ENCODE data around the gene TSSK6.
"Not testable (repeated sequence)": the region's sequence is repeated elsewhere in the genome, so short reads cannot be mapped to it uniquely, and the experiment has no call there.

The TSSK6 gene

DNA sequence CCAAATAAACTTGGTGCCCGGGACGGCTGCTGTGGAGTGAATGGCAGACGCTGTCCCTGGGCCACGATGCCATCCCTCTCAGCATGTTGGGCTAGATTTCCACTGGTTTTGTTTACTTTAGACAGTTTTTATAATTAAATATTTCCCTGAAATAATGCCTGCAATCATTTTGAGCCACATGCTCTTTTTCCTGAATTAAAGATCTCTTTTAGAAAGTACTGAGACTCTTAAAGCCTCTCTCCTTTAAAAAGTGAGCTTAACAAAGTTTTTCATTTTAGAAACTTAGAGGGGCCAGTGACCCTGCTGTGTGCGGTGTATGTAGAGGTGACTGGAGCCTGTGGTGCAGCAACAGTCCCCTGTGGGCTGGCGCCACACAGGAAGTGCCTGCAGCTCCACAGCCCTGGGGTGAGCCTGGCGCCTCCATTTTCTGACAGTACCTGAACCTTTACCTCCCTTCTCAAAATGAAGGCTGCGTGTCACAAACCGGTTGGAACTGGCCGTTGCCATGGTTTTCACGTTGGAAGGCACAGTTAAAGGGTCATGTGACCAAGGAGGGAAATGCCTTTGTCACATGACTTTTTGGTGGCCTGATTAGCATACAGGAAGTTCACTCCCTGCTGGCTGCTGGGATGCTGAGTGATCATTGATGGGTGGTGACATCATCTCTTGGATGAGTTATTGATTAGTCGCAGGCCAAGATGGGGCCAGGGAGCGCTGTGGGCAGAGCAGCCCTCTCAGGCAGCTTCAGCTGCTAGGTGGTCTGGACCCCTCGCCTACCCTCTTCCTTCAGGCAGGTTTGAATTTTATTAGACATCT lies 26.3 kb downstream of the TSSK6 start:
- H3K4me3 ChIP-seq (ENCODE audit: low read depth, low read length), result no peak overlapping the region

DNA sequence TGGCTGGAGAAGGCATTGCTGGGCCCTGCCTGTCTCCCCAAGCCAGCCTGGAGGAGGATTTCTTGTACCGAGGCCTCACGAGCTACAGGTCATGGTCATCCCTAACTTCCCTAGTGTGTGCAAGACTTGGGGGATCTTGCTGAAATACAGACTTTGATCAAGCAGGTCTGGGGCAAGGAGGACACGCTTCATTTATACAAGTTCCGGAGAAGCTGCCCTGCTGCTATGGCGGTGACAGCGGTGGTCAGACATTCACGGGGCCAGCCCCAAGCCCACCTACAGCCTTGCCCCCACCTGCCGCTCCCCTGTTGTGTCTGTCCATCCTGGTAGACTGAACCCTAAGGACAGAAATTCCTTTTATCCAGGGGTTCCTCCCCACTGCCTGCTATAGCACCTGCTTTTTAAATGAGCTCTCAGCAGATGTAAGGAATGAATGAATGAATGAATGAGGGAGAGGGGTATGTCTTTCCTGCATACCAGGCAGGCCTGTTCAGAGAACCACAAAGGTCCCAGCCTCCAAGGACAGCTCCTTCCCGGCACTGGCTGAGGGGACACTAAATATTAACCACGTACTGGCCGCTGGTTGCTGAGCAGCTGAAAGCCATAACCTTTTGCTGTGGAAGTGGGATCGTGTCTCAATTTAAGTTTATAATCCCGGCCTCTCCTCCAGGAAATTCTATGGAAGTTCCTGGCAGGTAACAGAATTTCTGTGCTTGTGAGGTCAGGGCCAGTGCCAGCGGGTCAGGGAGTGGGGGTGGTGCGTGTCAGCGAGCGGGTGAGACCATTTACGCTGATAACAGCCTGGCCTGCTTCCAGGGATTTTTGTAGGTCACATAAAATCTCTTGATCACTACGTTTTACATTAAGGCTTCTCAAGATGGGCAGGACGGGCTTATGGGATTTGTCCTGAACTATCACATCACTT lies 27.1 kb downstream of the TSSK6 start:
- no peak overlapping the region for H3K4me3 ChIP-seq (ENCODE audit: low read depth, low read length)

DNA sequence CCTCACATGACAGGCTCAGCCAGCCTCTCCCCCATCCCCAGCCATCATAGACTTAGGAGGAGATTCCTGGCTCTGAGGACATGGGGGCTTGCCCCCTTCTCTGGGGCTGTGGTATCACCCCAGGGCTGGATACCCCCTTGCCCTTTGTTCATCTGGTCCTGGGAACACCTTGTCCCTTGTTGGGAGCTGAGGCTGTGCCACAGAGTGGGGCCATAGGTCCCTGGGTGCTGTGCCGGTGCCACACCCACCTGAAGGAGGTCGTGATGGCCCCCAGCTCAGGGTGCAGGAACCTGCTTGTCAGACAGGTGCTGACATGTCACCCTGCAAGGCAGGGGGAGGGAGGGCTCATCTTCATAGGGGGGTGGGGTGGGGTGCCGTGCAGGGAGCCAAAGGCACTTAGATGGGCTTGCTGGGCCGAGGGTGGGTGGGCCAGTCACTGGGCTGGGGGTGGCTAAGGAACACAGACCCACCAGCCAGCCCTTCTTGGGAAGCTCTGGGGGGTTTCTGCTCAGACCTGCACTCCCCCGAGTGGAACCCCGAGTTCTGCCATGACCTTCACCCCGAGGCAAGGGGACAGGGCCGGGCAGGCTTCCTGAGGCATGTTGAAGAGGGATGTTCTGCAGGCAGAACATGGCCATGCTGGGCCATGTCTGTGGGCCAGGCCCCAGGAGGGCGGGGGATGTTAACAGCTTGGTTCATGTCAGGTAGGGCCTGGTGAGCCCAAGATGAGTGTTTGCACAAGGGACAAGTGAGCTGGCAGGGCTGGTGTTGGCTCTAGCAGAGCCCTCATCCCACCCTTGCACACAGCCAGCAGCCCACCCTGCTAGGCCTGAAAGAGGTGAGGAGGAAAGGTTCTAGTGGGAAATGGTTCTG lies 28.0 kb downstream of the TSSK6 start:
- H3K4me3 ChIP-seq (ENCODE audit: low read depth, low read length), result no peak overlapping the region

DNA sequence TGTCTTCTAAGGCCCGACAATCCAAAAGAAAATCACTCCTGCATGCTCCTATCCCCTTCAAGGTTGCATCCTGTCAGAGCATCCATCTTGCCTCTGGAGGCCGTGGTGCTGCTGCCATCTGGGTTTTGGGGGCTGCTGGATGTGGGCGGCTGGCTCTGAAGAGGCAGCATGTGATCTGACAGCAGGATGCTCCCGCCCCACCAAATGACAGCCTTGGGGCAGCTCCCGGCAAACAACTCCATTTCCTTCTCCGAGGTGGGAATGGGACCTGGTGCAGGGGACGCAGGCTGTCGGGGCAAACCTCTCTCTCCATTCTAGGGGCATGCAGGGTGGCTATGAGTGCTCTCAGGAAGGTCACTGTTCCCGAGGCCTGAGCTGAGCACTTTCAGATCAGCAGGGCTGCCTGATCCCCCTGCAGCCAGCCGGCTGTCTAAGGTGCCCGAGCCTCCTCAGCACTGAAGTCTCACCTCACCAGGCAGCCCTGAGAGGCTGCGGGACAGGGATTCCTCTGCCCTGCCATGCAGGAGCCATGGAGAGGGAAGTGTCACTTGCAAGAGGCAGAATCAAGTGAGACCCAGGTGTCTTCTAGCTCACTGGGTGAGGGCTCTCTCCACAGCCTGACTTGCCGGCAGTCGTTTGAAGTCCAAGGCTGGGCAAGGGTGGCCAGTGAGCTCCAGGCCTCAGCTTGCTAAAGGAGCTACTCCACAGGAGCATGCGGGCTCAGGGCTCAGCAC lies 28.8 kb downstream of the TSSK6 start:
- no peak overlapping the region for H3K4me3 ChIP-seq (ENCODE audit: low read depth, low read length)

DNA sequence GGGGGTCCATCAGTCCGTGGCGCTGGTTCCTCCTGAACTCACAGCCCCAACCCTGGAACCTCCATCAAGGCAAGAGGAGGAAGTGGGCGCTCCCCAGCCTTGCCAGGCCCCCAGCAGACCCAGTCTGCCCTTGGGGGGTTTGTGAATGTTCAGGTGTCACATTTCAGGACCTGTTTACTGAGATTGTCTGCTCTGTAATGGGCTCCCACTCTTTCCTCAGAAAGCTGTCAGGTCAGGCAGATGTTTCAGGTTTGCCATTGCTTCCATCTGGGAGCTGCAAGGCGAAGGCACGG lies 29.4 kb downstream of the TSSK6 start:
- H3K4me3 ChIP-seq (ENCODE audit: low read depth, low read length), result no peak overlapping the region

DNA sequence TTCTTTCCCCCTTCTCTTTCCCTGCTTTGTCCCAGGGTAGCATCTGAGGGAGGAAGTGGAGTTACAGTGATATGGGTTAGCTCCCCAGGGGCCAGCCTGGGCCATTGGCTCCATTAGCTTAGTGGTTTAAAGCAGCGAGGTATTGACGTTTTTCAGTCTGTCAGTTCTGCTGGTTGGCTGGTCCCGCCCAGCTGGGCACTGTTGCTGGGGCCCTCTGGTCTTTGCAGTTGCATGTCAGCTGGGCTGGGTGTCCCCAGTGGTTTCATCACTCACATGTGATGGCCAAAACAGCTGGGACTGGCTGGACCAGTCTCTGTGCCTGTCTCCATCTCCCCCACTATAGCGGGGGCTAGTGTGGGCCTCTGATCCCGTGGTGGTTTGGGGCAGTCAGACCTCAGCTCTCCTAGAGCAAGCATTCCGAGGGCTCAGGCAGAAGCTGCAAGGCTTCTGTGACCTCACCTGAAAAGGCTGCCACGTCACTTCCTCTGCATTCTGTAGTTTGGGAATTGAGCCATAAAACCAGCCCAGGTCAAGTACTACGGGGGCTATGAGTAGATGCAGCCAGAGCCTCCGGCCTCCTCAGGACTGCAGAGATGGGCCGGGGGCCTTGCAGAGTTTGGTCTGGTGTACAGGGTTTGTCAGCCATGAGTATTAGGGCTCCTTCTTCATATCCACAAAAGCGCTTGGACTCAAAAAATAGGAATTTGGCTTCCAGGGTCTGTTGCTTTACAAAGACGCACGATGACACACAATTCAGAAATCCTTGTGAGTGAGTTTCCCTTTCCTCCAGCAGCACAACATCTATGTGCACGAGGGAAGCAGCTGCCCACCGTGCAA lies 30.0 kb downstream of the TSSK6 start:
- no peak overlapping the region for H3K4me3 ChIP-seq (ENCODE audit: low read depth, low read length)

DNA sequence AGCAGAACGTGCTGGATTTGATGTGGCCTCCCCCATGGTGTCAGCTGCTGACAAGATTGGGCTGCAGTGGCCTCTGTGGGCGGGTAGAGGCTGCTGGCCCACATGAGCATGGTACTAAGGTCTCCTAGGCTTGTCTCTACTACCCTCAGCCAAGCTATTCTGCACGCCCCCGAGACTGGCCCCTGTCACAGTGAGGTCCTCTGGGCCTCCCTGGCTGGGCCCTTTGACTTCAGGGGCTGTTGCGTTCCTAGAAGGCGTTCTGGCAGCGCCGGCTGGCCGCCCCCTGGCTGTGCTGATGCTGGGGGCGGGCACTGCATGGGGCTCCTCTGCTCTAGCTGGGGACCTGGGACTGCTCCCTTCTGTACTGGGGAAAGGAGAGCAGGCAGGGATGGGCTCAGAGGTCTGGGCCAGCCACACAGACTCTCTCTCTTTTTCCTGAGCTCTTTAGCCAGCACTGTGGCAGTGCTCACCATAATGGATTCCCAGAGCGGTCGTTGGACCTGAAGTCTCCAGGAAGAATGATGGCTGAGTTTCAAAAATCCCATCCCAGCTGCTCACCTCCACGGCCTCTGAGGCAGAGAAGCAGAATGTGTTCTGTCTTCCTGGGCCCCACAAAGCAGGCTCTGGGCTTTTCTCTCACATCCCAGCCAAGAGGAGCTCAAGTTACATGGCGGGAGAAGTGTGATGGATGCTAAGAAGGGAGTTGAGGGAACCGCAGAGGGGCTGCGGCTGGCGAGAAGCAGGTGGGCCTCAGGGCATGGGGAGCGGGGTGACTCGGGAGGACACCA lies 32.3 kb downstream of the TSSK6 start:
- H3K4me3 ChIP-seq (ENCODE audit: low read depth, low read length), result no peak overlapping the region

DNA sequence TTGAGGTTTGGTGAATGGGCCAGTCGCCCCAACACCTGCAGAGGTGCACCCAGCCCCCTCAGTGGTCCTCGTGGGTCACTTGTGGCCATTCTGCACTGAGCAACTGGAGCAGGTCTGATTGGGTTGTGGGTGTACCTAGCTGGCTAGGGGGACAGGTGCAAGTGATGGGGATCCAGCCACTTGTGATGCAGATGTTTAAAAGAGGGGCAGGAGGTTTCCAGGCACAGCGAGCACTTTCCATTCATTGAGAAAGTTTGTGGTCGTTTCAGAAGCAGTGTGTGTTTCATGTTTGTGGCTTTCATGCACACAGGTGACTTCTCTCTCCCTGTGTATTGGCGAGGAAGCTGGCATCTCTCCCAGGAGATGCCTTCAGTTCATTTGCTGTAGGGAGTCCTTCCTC lies 34.7 kb downstream of the TSSK6 start:
- no peak overlapping the region for H3K4me3 ChIP-seq (ENCODE audit: low read depth, low read length)

DNA sequence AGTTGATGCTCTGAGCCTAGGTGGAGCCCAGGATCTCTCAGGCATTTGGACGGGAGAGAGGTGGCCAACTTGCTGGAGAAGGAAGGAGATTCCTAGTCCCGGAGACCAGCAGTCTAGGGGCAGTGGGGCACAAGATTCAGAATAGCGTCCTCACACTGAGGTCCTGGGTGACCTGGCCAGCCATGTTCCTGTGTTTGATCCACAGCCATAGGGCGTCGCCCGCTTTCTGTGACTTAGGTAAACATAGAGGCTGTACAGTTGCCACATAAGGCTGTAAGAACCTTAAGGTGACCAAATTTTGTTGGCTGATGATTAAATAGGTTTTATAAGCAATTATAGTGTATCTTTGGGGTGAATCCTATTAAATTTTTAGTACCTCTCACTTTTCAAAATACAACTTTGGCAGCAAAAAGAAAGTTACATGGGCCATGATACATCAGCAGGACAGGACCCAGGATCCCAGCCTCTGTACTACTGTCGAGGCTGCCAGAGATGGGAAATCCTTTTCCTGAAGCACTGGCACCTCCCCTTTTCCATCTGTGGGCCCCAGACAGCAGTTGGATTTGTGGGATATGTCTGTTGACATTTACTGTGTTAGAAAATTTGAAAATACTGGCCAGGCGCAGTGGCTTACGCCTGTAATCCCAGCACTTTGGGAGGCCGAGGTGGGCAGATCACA lies 37.5 kb downstream of the TSSK6 start:
- H3K4me3 ChIP-seq (ENCODE audit: low read depth, low read length), result no peak overlapping the region

DNA sequence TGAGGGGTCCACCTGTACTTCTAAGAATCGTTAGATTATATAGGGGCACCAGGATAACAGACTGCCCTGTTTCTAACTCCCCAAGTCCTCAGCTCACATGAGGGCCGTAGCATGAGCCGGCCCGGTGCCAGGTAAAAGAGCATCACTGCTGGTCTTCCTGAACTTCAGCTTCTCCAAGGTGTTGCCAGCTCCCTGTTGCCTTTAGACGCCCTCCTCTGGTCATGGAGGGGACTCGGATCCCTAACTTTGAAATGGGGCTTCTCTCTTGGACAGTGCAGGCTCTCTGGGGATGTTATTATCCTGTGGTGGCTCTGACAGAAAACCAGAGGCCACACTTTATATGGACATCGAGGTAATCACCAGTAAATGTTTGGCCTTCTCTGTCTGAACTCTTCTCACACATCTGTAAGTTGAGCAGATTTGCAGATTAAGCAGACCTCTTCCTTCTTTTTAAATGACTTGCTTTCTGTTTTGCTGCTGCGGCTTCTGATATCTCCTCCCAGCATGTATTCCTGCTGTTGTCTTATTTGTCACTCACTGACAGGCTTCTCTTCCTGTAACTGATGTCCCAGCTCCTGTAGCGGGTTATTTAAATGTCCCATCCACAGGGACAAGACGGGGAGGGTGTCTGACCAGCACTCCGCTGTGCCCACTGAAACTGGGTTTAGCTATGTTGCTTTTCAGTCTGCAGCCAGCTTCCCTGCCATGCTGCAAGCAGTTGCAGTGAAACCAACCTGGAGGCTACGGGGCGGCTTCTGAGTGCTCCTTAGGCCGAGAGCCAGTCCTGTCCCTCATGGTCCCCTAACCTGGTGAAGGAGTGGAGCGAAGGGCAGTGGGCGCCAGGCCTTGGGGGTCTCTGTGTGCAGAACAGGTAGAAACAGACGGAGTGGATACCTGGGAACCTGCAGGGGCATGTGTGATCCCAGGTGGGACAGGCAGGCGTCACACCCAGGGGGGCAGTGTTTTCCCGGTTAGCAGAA lies 39.2 kb downstream of the TSSK6 start:
- no peak overlapping the region for H3K4me3 ChIP-seq (ENCODE audit: low read depth, low read length)

DNA sequence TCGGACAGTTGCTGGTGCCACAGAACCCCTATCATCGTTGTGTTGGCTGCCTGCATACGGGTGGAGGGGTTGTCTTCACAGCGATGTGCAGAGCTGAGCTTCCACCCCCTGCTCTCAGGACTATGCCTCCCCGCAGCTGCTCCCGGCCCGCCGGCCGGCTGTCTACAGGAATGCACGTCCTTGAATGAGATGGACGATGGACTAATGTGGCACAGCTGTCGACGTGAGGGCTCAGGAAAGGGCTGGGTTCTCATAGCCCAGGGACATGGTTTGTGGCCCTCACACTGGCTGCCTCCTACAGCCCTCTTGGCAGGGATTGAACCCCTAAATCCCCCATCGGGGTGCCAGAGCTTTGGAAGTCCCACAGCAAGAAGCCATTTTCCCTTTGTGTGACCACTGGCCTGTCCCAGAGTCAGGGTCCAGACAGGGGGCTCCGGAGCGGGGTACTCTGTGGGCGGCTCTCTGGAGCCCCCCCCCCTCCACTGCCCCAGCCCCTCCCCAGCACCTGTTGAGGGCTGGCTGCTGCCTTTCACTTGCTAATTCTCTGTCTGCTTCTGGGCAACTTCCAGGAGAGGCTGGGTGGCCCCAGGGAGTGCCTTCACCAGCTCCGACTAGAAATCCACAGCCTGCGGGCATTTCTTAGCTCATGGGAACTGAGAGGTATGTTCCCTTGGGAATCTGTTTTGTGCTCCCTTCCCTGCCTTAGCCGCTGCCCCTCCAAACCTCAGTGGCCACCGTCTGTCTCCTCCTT lies 40.2 kb downstream of the TSSK6 start:
- no peak overlapping the region for H3K4me3 ChIP-seq (ENCODE audit: low read depth, low read length)

DNA sequence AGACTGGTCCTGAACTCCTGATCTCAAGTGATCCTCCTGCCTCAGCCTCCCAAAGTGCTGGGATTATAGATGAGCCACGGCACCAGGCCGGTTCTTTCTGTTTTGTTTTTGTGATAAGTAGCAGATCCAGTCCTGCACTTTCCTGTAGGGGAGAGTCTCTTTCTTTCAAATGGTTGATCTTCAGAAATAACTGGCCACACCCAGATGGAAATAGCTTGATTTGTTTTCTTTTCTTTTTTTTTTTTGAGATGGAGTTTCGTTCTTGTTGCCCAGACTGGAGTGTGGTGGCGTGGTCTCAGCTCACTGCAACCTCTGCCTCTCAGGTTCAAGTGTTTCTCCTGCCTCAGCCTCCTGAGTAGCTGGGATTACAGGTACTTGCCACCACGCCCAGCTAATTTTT lies 43.2 kb downstream of the TSSK6 start:
- H3K4me3 ChIP-seq (ENCODE audit: low read depth, low read length), result not testable (repeated sequence)

DNA sequence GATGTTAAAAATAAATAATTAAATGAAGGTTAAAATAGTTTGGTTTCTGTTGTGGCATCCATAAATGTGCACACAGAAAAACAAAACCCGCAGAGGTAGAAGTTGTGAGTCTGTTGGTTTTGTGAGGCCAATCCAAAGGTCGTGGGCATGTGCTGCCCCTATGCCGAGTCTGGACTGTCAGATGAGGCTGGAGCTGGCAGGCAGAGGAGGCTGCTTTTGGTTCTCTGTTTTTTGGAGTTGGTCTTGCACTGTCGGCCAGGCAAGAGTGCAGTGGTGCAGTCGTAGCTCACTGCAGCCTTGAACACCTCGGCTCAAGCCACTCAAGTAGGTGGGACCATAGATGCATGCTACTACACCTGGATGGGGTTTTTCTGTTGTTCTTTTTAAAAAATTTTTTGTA lies 43.7 kb downstream of the TSSK6 start:
- no peak overlapping the region for H3K4me3 ChIP-seq (ENCODE audit: low read depth, low read length)

DNA sequence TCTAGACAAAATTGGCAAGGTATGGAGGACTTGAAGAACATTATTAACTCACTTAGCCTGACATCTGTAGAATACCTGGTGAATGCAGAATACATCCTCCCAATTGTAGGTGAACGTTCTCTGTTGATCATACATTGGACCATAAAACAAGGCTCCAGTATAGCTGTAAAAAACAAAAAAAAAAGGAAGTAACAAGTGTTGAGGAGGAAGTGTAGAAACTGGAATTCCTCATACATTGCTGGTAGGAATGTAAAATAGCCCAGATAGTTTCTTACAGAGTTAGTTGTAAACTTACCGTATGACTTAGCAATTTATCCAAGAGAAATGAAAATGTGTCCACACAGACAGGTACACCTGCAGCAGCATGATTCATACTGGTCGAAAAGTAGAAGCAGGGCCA lies 44.8 kb downstream of the TSSK6 start:
- no peak overlapping the region for H3K4me3 ChIP-seq (ENCODE audit: low read depth, low read length)

DNA sequence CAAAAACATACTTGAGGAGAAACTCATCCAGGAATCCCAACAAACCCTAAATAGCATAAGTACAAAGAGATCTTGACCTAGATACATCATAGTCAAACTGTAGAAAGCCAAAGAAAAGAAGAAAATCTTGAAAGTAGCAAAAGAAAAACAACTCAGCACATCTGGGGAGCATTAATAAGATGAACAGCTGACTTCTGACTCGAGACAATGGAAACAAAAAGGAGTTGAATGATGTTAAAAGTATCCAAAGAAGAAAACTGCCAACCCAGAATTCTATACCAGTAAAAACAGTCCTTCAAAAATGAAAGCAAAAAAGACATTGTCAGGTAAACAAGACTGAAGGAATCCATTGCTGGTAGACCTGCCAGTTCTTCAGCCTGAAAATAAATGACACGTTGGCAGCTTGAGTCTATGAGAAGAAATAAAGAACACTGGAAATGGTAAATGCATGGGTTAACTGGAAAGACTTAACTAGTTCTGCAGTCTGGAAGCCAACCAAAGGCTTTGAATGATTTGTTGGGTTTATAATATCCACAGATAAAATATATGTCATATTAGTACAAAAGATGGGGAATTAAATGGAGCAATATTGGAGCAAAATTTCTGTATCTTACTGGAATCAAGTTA lies 46.8 kb downstream of the TSSK6 start:
- H3K4me3 ChIP-seq (ENCODE audit: low read depth, low read length), result no peak overlapping the region

DNA sequence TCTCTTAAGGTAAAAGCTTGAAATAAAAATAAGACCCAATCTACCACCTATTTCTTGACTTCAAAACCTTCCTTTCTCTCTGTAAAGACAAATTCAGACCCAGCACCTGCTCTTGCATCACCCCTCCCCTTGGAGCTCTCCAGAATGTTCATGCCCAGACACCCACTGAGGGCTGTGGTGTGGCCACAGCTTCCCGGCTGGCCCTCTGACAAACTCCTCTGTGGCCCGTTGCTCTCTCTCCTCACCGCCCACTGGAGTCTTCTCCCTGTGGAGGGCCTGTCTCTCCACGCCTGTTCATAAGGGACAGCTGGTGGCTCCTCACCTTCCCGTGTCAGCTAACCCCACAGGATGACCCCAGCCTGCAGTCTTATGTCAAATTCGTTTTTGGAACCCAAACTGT lies 49.1 kb downstream of the TSSK6 start:
- H3K4me3 ChIP-seq (ENCODE audit: low read depth, low read length), result no peak overlapping the region
